ENCODE data around the gene CEPT1.
"Not testable (repeated sequence)": the region's sequence is repeated elsewhere in the genome, so short reads cannot be mapped to it uniquely, and the experiment has no call there.

DNA sequence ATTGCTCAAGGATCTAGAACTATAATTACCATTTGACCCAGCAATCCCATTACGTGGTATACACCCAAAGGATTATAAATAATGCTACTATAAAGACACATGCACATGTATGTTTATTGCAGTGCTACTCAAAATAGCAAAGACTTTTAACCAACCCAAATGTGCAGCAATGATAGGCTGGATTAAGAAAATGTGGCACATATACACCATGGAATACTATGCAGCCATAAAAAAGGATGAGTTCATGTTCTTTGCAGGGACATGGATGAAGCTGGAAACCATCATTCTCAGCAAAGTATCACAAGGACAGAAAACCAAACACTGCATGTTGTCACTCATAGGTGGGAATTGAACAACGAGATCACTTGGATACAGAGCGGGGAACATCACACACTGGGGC lies 44.6 kb upstream of the CEPT1 start:
- TF ChIP-seq, protein P1, sequence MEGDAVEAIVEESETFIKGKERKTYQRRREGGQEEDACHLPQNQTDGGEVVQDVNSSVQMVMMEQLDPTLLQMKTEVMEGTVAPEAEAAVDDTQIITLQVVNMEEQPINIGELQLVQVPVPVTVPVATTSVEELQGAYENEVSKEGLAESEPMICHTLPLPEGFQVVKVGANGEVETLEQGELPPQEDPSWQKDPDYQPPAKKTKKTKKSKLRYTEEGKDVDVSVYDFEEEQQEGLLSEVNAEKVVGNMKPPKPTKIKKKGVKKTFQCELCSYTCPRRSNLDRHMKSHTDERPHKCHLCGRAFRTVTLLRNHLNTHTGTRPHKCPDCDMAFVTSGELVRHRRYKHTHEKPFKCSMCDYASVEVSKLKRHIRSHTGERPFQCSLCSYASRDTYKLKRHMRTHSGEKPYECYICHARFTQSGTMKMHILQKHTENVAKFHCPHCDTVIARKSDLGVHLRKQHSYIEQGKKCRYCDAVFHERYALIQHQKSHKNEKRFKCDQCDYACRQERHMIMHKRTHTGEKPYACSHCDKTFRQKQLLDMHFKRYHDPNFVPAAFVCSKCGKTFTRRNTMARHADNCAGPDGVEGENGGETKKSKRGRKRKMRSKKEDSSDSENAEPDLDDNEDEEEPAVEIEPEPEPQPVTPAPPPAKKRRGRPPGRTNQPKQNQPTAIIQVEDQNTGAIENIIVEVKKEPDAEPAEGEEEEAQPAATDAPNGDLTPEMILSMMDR (IDR thresholded peaks at IDR 0.05), result not testable (repeated sequence)
- not testable (repeated sequence) for TF ChIP-seq POLR2A (IDR thresholded peaks at IDR 0.05); POLR2AphosphoS5 (IDR thresholded peaks at IDR 0.05; ENCODE audit: insufficient read depth in 1 of 2, low read depth in 1 of 2)
